GM20000 (cell line): ENCODE results near the gene FBN2.

Source experiments
- DNase-seq: peaks from one replicate; pipeline ENCODE4 v3.0.0; 2012; ENCODE audit warnings: low spot score
- CTCF ChIP-seq: IDR thresholded peaks from 2 replicates; pipeline ENCODE4 v1.5.1; 2012; ENCODE audit warnings: mild to moderate bottlenecking, control low read depth; ENCODE audit errors: extremely low read depth, missing control alignments

The FBN2 gene

GRCh38 chr5:128339585-128339984 is 198.5 kb downstream of the FBN2 start:
- DNase-seq, result no peak
- TF ChIP-seq CTCF, result no peak

GRCh38 chr5:128338649-128339048 is 199.4 kb downstream of the FBN2 start:
- no peak for TF ChIP-seq CTCF
- no peak for DNase-seq

DNA sequence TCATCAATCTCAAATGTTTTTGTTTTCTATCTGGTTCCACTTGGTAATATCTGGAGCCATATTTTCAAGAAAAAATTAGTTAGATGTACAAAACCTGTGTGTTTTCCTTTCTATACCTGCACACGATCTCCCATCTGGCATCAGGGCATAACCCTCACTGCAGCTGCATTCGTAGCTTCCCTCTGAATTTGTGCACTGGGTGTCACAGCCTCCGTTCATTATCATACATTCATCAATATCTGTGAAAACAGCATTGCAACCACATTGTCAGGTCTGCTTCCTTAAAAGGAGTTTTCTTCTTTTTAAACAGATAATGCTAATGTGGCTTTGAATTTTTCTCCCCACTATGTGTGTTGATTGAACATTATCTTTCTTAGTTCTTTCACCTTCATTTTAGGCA is 202.7 kb downstream of the FBN2 start:
- TF ChIP-seq CTCF, result no peak
- no peak for DNase-seq

- TF ChIP-seq CTCF, result no peak
- no peak for DNase-seq
Measured at GRCh38 chr5:128334010-128334716, 203.9 kb downstream of the FBN2 start.

DNA sequence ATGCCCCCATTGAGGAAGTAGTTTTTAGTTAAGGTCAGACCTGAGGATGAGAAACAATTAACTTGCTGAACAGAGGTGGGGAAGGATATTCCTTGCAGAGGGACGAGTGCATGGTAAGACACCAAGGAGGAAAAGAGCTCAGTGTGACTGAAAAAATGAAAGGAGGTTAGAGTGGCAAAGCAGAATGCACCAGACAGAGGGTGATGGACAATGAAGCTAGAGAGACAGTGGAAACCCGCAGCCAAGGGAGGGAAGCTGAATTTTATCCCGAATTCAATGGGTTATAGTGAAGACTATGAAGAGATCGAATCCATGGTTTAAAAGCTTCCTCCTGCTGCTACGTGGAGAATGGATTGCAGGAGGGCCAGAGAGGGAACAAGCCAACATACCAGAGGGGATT is 206.8 kb downstream of the FBN2 start:
- DNase-seq, result no peak
- no peak for TF ChIP-seq CTCF

DNA sequence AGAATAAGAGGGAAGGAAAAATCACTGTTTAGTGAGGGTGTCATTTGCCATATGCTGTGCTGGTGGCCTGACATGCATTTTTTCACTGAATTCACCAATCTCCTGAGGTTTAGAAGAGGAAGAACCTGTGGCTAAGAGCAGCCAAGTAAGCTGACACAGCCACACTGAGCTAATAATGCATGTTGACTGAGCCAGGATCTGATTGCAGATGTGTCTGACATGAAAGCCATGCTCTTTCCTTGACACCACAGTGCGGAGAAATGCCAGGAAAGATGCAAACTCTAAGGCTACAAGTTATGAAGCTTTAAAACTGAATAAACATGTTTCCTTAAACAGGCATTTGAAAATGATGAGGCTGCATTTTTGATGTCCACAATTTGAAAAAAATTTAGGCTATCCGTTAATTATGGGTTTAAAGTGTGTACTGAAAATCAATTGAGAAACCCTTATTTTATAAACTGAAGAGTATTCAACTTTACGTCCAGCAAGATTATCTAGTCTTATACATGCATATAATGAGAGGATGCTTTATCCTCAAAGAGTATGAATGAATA is 208.6 kb downstream of the FBN2 start:
- TF ChIP-seq CTCF, result no peak
- no peak for DNase-seq

DNA sequence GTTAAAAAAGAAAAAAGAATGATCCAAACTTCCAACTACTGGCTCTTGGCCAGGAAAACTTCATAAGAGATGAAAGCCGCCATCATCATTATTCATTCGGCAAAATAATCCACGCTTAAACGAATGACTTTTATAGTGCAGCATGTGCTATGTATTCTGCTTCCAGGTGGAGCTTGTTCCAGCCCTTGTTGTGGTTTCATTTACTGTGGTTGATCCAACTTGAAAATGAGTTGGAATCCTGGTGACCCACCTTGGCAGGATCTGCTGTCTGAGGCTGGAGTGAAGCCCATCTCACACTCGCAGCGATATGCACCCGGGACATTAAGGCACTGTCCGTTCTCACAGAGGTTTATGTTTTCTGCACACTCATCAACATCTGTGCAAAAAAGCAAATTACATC is 209.6 kb downstream of the FBN2 start:
- no peak for DNase-seq
- TF ChIP-seq CTCF, result no peak
